NB4 (cell line): Measurements from ENCODE around the gene F2RL2.

Source experiments
- CTCF ChIP-seq: IDR thresholded peaks from one replicate; pipeline ENCODE4 v1.5.1; 2012; ENCODE audit warnings: low read depth, low read length
- MAX ChIP-seq: IDR thresholded peaks from 2 replicates; pipeline ENCODE4 v1.6.1; 2011; ENCODE audit warnings: low read depth, low read length
- POLR2A ChIP-seq: IDR thresholded peaks from 2 replicates; pipeline ENCODE4 v1.6.1; 2011; ENCODE audit warnings: mild to moderate bottlenecking; ENCODE audit not compliant: insufficient read length; ENCODE audit errors: extremely low read depth

- TF ChIP-seq CTCF (no peak), POLR2A (no peak), MAX (no peak)
Observed at GRCh38 chr5:76667495-76667894, 44.3 kb upstream of the F2RL2 start.
